SK-N-SH (cell line): Measurements from ENCODE around the gene RPS6KA2. TPM values are rescaled to one million over a fixed set of nuclear protein-coding genes. Genes with fewer than 3 reads are reported as not detected.

ENCODE experiments used
- CTCF ChIA-PET: fragments of 300-600, 350-600 bp; formaldehyde crosslinking; extraction: SDS; loops from one replicate; lab custom pipeline; 2021; lab: Yijun Ruan, JAX
- POLR2A ChIA-PET: fragments of 350-600 bp; sonication (Branson Sonifier 250); formaldehyde crosslinking; extraction: SDS; loops from one replicate; lab custom pipeline; 2020; ENCODE audit warnings: antibody characterized with exemption, inconsistent platforms; lab: Yijun Ruan, JAX
- DNase-seq: peaks from one replicate; pipeline ENCODE4 v3.0.0; 2012
- H2AFZ ChIP-seq: fragments of 200-600 bp; sonication (generic); 2 replicates; pipeline ENCODE4 v1.8.1; 2016; ENCODE audit warnings: antibody characterized with exemption, mild to moderate bottlenecking, low read depth
- H3F3A ChIP-seq: fragments of 200-600 bp; sonication (generic); replicated peaks from 2 replicates; pipeline ENCODE3; 2016; ENCODE audit warnings: antibody characterized with exemption, mild to moderate bottlenecking; ENCODE audit not compliant: insufficient read depth
- H3K27ac ChIP-seq, 2 experiments: fragments of 200-500 bp in 1 of 2; fragments of 200-600 bp in 1 of 2; sonication (Bioruptor generic) in 1 of 2; sonication (generic), shearing (Covaris generic) in 1 of 2; 2 replicates each; pipeline versions ENCODE4 v1.5.1 to v1.6.1; 2014 to 2016; ENCODE audit warnings: low read depth in 2 of 2, inconsistent platforms in 1 of 2, low read length in 1 of 2, mild to moderate bottlenecking in 1 of 2, mixed read lengths in 1 of 2
- H3K27me3 ChIP-seq: fragments of 200-600 bp; sonication (generic), shearing (Covaris generic); 2 replicates; pipeline ENCODE4 v1.6.1; 2016; ENCODE audit warnings: mixed run types; ENCODE audit not compliant: insufficient read depth
- H3K36me3 ChIP-seq, 2 experiments: fragments of 200-500 bp in 1 of 2; fragments of 200-600 bp in 1 of 2; sonication (Bioruptor generic) in 1 of 2; sonication (generic) in 1 of 2; replicated peaks in 1 of 2; 2 replicates each; pipeline versions ENCODE3 to v1.5.1; 2014 to 2016; ENCODE audit warnings: low read length in 1 of 2, mild to moderate bottlenecking in 1 of 2; ENCODE audit not compliant: insufficient read depth in 2 of 2, control insufficient read depth in 1 of 2
- H3K4me1 ChIP-seq, 2 experiments: fragments of 200-500 bp in 1 of 2; fragments of 200-600 bp in 1 of 2; sonication (Bioruptor generic) in 1 of 2; sonication (generic), shearing (Covaris generic) in 1 of 2; 2 replicates each; pipeline versions ENCODE4 v1.5.1 to v1.6.1; 2014 to 2016; ENCODE audit warnings: low read depth in 1 of 2, low read length in 1 of 2, mixed run types in 1 of 2; ENCODE audit not compliant: insufficient read depth in 2 of 2, control insufficient read depth in 1 of 2
- H3K4me2 ChIP-seq: fragments of 200-600 bp; sonication (generic), shearing (Covaris generic); 2 replicates; pipeline ENCODE4 v1.6.1; 2017; ENCODE audit warnings: mixed run types
- H3K4me3 ChIP-seq, 2 experiments: fragments of 200-500 bp in 1 of 2; fragments of 200-600 bp in 1 of 2; sonication (Bioruptor generic) in 1 of 2; sonication (generic), shearing (Covaris generic) in 1 of 2; 2 replicates each; pipeline versions ENCODE4 v1.5.1 to v1.8.1; 2014 to 2016; ENCODE audit warnings: low read depth in 2 of 2, inconsistent platforms in 1 of 2, low read length in 1 of 2, mild to moderate bottlenecking in 1 of 2, mixed read lengths in 1 of 2, moderate library complexity in 1 of 2
- H3K79me2 ChIP-seq: fragments of 200-600 bp; sonication (generic); 2 replicates; pipeline ENCODE4 v1.8.1; 2017; ENCODE audit warnings: mild to moderate bottlenecking; ENCODE audit not compliant: insufficient read depth
- H3K9ac ChIP-seq: fragments of 200-600 bp; sonication (generic); 2 replicates; pipeline ENCODE4 v1.6.1; 2017; ENCODE audit warnings: mixed run types
- H3K9me2 ChIP-seq: fragments of 200-600 bp; sonication (generic); 2 replicates; pipeline ENCODE4 v1.6.1; 2017; ENCODE audit warnings: mixed run types
- H3K9me3 ChIP-seq: fragments of 200-600 bp; sonication (generic); 2 replicates; pipeline ENCODE4 v1.6.1; 2017; ENCODE audit warnings: mixed run types, mild to moderate bottlenecking, moderate library complexity
- H4K20me1 ChIP-seq: fragments of 200-600 bp; sonication (generic); 2 replicates; pipeline ENCODE4 v1.6.1; 2017; ENCODE audit warnings: mild to moderate bottlenecking, mixed run types; ENCODE audit not compliant: insufficient read depth
- CHD2 ChIP-seq: fragments of 150-350 bp; IDR thresholded peaks from 2 replicates; pipeline ENCODE4 v1.6.1; 2018; ENCODE audit warnings: low read length; ENCODE audit not compliant: partially characterized antibody
- ELF1 ChIP-seq: IDR thresholded peaks from 2 replicates; pipeline ENCODE4 v1.4.0; 2012
- EZH2phosphoT487 ChIP-seq: fragments of 200-600 bp; sonication (generic); IDR thresholded peaks from 2 replicates; pipeline ENCODE4 v1.6.1; 2017; ENCODE audit warnings: low read depth, mixed run types, mild to moderate bottlenecking, antibody characterized with exemption, moderate library complexity, borderline replicate concordance
- GATA2 ChIP-seq: sonication (generic); formaldehyde crosslinking; IDR thresholded peaks from 2 replicates; pipeline ENCODE4 v1.5.0; 2020; ENCODE audit warnings: mild to moderate bottlenecking, missing genetic modification reagents
- MXI1 ChIP-seq: IDR thresholded peaks from 2 replicates; pipeline ENCODE4 v1.6.1; 2012; ENCODE audit warnings: mild to moderate bottlenecking, low read depth, low read length, improper control_type of control experiment
- POLR2AphosphoS5 ChIP-seq: IDR thresholded peaks from 2 replicates; pipeline ENCODE4 v1.6.1; 2012; ENCODE audit warnings: low read depth, low read length
- REST ChIP-seq: IDR thresholded peaks from 2 replicates; pipeline ENCODE4 v1.6.1; 2012; ENCODE audit warnings: mild to moderate bottlenecking, low read depth, low read length, moderate library complexity
- RFX5 ChIP-seq: IDR thresholded peaks from 2 replicates; pipeline ENCODE4 v1.6.1; 2012; ENCODE audit warnings: mild to moderate bottlenecking, improper control_type of control experiment, low read length
- RXRA ChIP-seq: IDR thresholded peaks from 2 replicates; pipeline ENCODE4 v1.4.0; 2012; ENCODE audit warnings: low read depth, mild to moderate bottlenecking, borderline replicate concordance
- SIN3A ChIP-seq: IDR thresholded peaks from 2 replicates; pipeline ENCODE4 v1.6.1; 2012; ENCODE audit warnings: low read depth, mild to moderate bottlenecking, low read length, moderate library complexity, borderline replicate concordance
- TAF1 ChIP-seq: IDR thresholded peaks from 2 replicates; pipeline ENCODE4 v1.6.1; 2012; ENCODE audit warnings: low read depth, mild to moderate bottlenecking, low read length, moderate library complexity, borderline replicate concordance
- WGBS: methylation state at CpG from one replicate; pipeline ENCODE4 v1.1.6; 2017; ENCODE audit warnings: low lambda C conversion rate; 5-methylcytosine and 5-hydroxymethylcytosine counted together
- polyA plus RNA-seq, 3 experiments: library from polyadenylated mRNA; depleted of rRNA; stranded (reverse); fragments of >200 nt; gene quantifications; 2 replicates each; pipeline ENCODE4 v1.2.3, GENCODE V29; 2012
- TF ChIP-seq, protein P1 (sequence below): IDR thresholded peaks from 2 replicates; pipeline ENCODE4 v1.4.0; 2012; ENCODE audit warnings: low read depth, borderline replicate concordance

Gene RPS6KA2
- polyA plus RNA-seq, 1 of the 3 experiments (the other 2 are of a cell fraction) = 59.5 TPM

- no peak for TF ChIP-seq TAF1
- TF ChIP-seq RXRA = no peak
- no peak for TF ChIP-seq EZH2phosphoT487
- no peak for TF ChIP-seq ELF1
- no peak for TF ChIP-seq RFX5
- no peak for TF ChIP-seq GATA2 (CRISPR knock-in tag)
These were observed 23.9 kb downstream of the RPS6KA2 start (continued) for GRCh38 chr6:166603043-166603690.

GRCh38 chr6:166601956-166602355 lies 25.1 kb downstream of the RPS6KA2 start:
- POLR2A ChIA-PET = no interaction called here
- H3K4me1 ChIP-seq = peaks cover 36 to 41% of the 10 kb centered on the region in 2 experiments
- H3K9me3 ChIP-seq = no peaks in the 10 kb centered on the region
- DNase-seq = no peak
- no peak overlapping the region for H3K9ac ChIP-seq
- H3F3A ChIP-seq = peaks cover 23% of the 10 kb centered on the region
- TF ChIP-seq MXI1 (no peak), SIN3A (no peak), CHD2 (no peak), RXRA (no peak)
- TF ChIP-seq, protein P1, sequence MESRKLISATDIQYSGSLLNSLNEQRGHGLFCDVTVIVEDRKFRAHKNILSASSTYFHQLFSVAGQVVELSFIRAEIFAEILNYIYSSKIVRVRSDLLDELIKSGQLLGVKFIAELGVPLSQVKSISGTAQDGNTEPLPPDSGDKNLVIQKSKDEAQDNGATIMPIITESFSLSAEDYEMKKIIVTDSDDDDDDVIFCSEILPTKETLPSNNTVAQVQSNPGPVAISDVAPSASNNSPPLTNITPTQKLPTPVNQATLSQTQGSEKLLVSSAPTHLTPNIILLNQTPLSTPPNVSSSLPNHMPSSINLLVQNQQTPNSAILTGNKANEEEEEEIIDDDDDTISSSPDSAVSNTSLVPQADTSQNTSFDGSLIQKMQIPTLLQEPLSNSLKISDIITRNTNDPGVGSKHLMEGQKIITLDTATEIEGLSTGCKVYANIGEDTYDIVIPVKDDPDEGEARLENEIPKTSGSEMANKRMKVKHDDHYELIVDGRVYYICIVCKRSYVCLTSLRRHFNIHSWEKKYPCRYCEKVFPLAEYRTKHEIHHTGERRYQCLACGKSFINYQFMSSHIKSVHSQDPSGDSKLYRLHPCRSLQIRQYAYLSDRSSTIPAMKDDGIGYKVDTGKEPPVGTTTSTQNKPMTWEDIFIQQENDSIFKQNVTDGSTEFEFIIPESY = no peak
- H4K20me1 ChIP-seq = no peaks in the 10 kb centered on the region
- no peak overlapping the region for H3K4me3 ChIP-seq
- no peaks in the 10 kb centered on the region for H3K27me3 ChIP-seq
- H3K4me2 ChIP-seq = no peak overlapping the region
- CTCF ChIA-PET = interaction anchor here (2.1 kb wide), 1 partner anchor 173 kb away, joined by 6 read pairs; no protein-coding TSS in a partner anchor
- peaks cover 0 to 17% of the 10 kb centered on the region in 2 experiments for H3K36me3 ChIP-seq
- H2AFZ ChIP-seq = no peak overlapping the region
- 94% methylated on average over 10 of the region's 10 CpGs for WGBS
- peaks cover 87% of the 10 kb centered on the region for H3K79me2 ChIP-seq
- no peaks in the 10 kb centered on the region for H3K9me2 ChIP-seq
- no peak overlapping the region for H3K27ac ChIP-seq

DNA sequence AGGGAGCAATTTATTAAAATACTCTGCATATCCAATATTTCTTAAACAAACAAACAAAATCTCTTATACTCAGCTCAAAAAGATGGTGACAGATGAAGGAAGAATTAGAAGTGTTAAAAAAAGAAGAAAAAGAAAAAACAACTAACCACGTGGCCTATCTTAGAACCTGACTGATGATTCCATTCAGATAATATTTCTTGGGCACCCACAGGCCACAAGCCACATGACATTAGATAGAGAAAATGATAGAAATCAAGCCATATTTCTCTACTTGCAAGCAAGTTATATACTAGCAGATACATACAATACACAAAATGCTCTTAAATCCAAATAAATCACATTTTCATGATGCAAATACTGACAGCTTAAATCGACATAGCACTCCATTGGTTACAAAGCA lies 26.1 kb downstream of the RPS6KA2 start:
- CTCF ChIA-PET = interaction anchor here (0.8 kb wide), 1 partner anchor 12 kb away, joined by 3 read pairs; no protein-coding TSS in a partner anchor
- Histone ChIP-seq H3K27ac (peak overlapping the region in 1 of 2 experiments; percentile 100; a peak in 2 of 4 replicates), H3K9me2 (no peaks in the 10 kb centered on the region), H3K9me3 (no peaks in the 10 kb centered on the region), H2AFZ (no peak overlapping the region), H3K27me3 (no peaks in the 10 kb centered on the region), H3K9ac (no peak overlapping the region; the same call in 1 of the 2 replicates), H3K79me2 (peaks cover 85% of the 10 kb centered on the region), H4K20me1 (no peaks in the 10 kb centered on the region), H3K4me2 (no peak overlapping the region), H3K4me1 (peaks cover 39 to 41% of the 10 kb centered on the region in 2 experiments), H3K36me3 (peaks cover 0 to 17% of the 10 kb centered on the region in 2 experiments), H3K4me3 (no peak overlapping the region), H3F3A (peaks cover 32% of the 10 kb centered on the region)
- TF ChIP-seq REST = no peak
- no peak for TF ChIP-seq POLR2AphosphoS5
- peak; percentile 17; the same call in 1 of the 2 replicates for TF ChIP-seq GATA2 (CRISPR knock-in tag)
- DNase-seq = no peak
- POLR2A ChIA-PET = no interaction called here
- 43% methylated on average over 2 of the region's 2 CpGs for WGBS
